GM19372 (cell line): ENCODE measurements around the gene SURF2.
"Not testable (repeated sequence)": the region's sequence is repeated elsewhere in the genome, so short reads cannot be mapped to it uniquely, and the experiment has no call there.

Source experiments
- ATAC-seq: cut with Tn5 transposase; IDR thresholded peaks from one replicate; pipeline ENCODE4 v1.9.1; 2021; ENCODE audit warnings: mild to moderate bottlenecking, low read depth, moderate library complexity; ENCODE audit not compliant: unreplicated experiment

SURF2 gene

DNA sequence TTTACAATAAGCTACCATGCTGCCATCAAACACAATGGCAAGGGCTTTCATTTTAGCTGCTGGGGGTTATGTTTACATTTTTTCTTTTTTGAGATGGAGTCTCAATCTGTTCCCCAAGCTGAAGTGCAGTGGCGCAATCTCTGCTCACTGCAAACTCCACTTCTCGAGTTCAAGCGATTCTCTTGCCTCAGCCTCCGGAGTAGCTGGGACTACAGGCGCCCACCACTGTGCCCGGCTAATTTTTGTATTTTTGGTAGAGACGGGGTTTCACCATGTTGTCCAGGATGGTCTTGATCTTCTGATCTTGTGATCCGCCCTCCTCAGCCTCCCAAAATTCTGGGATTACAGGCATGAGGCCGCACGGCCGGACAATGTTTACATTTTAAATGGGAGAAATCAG is 21.5 kb upstream of the SURF2 start:
- not testable (repeated sequence) for ATAC-seq

DNA sequence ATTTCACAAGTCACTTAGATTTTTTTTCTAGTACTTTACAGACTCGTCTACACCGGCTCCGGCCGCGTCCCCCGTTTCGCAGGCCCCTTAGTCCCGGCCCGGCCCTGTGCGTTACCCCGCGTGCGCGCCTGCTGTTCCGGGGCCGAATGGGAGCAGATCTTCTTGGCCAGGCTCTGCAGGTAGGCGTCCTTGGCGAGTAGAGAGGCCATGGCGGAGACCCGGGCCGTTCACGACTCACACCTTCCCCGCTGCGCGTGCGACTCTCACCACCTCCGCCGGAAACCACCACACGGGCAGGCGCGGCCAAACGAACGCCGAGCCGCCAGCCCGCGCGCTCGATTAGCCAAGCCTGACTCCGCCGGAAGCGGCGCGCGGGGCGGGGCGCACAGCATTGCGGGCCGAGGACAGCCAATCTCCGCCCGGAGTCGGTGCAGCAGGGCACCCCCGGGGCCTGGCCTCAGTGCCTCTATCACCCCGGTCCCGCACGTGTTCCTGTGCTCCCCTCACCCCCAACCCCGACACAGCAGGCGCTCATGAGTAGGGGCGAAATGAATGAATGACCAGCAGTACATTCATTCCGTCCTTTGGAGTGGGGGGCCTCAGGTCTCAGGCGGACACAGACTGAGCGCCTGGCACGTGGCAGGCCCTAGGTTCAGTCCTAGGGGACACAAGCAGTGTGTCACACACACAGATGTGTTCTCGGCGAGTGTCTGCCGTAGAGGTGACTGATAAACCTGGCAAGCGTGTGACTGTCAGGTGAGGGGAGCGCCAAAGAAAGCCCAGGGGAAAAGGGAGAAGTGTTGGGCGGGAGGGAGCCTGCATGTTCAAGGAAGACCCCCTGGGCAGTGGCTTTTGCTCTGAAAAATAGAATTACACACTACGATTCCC is 20.2 kb upstream of the SURF2 start, which contains the start of gene SURF6:
Gene SURF6, minus strand, starts transcription at position 265 of the 888 bp plus-strand sequence. Its CDS starts 56 bp downstream, at position 209.
- ATAC-seq = peak; percentile 79

DNA sequence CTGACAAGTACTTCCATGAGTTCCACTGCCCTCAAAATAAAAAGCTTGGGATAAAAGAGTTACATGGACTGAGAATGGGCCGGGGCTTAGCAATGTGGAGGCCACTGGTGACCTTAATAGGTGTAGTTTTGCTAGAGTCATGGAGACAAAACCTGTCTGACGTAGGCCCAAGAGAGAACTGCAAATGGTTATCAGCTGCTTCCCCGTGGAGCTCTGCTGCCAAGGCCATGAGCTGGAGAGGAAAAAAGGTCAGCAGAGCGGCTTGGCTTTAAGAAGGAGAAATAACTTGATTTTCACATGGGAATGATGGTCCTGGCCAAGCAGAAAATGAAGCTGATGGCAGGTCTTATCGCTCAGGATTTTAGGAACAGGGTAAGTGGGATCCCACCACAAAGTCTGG is 16.7 kb upstream of the SURF2 start:
- no peak for ATAC-seq

DNA sequence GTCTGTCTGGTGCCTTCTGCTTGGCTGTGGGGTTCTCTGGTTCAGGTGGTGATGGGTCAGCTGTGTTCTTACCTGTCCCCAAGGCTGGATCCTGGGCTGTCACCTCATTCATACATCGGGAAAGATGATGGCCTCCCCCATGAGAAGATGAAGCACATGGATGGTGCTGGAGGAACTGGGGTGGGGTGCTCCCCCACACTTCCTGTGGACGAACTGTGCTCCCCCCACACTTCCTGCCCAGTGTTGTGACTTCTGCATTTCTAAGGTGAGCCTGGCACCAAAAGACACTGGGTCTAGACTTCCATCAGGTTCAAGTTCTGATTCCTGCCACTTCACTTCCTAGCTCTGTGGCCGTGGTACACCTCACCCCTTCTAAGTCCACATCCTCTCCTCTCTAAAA is 16.1 kb upstream of the SURF2 start:
- no peak for ATAC-seq

DNA sequence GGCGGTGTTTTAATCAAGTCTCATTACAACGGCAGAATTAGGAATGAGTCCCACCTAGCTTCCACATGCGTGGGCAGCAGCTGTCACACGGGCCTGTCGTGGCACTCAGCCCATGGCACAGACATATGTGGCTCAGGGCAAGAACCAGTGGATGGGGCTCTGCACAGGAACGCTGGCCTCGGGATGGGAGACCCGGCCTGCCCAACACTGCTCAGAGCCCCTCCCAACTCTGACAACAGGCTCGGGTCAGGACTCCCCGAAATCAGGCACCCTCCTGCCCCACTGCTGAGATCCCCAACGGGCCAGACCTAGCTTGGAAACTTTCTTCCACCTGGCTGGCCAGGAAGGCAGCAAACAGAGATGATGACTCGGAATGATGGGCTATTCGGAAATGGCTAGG is 15.4 kb upstream of the SURF2 start:
- ATAC-seq = no peak

DNA sequence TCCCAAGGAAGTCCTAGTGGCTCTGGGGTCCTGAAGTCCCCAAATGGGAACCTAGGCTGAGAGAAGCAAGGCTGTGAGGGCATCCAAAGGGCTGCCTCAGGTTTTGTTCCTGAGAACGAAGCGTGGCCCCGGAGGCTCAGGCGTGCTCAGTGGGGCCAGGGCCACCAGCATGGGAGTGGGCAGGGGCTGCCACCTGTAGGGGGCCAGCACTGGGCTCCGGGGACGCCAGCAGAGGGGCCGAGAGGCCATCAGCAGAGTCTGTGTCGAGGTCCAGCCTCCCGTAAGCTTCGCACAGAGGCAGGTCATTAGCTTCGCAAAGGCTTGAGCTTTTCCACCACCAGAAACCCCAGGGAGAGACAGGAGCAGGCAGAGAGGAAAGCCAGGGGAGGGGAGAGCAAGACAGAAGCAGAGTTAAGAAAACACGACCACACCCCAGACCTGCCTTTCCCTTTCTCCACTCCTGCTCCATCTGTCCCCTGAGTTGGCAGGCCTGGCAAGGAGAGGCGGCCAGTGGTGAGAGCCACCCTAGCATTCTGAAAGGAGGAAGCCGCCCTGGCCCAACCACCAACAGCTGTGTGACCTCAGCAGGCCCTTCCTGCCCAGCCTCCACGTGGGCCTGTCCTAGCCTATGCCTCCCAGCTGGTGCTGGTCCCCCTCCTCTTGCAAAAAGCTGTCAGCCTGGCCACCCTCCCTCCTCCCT is 14.8 kb upstream of the SURF2 start:
- no peak for ATAC-seq

DNA sequence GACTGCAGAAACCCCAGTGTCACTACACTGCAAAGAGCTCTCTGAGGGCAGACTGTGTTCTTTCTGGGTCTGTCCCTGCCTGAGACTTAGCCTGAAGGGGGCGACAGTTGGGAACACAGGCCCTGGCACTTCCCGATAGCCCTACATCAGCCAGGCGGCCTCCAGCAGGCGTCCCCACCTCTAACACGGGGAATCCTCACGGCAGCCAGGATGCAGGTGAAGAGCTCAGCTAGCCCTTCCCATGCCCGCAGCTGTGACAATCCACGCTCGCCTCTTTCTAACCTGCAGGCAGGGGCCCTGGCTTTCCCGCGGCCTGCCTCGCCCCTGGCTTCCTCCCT is 14.3 kb upstream of the SURF2 start:
- no peak for ATAC-seq

DNA sequence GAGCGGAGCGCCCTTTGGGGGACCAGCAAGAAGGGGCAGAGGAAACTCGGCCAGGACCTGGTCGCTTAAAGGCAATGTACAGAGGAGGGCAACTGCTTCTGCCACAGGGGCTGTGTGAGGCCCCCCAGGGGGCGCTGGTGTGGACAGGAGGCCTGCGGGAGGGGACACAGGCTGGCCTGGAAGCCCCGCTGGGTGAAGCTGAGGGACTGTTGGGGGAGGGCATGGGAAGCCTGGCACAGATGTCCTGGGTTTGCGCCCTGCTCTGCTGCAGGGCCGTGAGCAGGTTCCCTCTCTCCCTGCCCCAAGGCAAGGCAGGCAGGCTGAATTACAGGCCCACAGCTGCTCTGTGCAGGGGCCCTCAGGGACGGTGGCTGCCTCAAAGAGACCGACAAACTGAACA is 13.8 kb upstream of the SURF2 start:
- ATAC-seq = no peak

DNA sequence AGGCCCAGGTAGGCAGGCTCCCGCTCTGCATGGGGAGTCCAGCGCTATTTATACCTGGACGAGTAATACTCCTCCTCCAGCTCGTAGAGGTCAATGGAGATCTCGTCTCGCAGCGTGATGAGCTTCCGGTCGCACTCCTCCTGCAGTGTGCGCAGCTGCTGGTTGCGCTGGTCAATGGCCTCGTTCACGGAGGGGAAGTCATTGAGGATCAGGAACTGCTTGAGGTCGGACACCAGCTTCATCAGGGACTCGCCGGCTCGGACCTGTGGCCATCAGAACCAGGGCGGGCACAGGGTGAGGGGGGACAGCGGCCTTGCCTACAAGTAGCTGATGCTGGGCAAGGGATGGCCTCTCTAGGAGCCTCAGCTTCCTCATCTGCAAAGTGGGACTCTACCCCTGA is 12.3 kb upstream of the SURF2 start:
- no peak for ATAC-seq

DNA sequence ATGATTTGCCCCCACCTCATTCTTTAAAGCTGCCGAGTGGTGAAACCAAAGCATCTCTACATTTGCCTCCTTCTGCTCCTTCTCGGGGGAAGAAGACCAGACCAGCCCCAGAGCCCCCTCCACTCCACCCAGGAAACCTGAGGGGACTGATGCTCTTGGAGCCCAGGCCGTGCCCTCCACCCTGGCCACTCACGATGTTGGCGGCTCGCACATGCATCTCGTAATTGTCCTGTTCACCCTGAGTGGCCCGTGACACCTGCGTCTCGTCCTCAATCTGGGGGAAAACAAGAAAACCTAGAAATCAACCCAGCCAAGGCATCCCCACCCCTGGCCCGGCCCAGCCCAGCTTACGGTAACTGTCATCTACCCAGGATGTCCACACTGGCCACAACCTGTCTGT is 11.4 kb upstream of the SURF2 start:
- no peak for ATAC-seq

DNA sequence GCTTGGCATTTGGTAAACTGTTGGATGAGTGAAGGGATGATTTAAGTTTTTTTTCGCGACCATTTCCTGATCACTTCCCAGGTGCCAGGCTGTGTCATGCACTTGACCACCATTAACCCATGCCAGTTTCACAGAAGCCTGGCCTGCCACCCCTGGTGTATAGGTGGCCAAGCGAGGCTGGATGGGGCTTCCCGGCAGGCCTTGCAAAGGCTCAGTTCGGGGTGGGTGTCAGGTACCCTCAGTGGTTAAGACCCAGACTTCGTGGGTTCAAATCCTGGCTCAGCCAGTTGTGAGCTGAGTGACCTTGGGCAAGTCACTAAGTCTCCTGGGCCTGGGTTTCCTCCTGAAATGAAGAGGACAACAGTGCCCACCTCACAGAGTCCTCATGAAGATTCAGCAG is 10.8 kb upstream of the SURF2 start:
- no peak for ATAC-seq

DNA sequence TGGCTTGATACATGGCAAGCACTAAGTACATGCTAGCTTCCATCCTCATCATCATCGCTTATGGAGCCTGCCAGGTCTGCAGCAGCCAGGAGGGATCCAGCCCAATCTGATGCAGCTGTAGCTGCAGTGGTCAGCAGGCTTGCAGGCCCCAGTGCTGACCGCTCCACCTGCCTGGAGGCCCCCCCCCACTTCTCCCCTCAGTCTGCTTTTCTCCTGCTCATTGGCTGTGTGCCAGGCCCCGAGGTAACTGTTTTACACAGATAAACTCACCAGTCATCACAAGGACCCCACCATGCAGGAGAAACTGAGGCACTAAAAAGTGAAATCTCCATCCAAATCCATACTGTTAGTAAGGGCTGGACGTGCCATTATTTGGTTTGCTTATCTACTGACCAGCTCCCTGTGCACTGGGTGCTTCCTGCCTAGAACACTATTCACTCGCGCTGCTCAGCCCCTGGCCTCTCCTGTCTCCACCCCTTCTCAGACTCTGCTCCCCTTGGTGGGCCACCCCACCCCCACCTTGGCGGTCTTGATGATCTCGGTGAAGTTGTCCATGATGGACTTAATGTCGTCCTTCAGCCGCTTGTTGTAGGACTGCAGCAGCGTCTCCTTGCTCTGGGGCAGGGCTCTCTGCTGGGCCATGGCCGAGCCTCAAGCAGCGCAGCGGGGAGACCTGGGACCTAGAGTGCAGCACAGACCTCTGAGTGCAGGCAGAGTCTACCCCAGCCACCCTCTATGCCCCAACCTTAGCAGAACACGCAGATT is 10.1 kb upstream of the SURF2 start:
- ATAC-seq = no peak

DNA sequence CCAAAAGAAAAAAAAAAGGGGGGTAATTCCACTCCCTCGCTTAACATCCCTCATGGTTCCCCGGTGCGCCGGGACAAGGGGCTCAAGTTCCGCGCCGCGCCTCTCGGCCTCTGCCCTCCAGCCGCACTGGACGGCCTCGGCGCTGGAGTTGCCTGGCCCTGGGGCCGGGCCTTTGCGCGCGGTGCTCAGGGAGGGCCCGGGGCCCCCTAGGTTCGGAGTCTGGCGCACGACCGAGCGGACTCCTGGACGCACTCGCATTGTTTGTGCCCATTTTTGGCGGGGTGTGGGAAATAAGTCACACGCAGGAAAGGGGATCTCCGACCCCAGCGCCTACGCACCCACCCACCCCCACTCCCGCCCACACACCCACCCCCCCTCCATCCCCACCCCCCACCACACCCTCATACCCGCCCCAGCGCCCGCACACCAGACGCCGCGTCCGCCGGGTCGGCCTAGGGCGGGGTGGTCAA is 8.8 kb upstream of the SURF2 start:
- ATAC-seq = peak; percentile 30

DNA sequence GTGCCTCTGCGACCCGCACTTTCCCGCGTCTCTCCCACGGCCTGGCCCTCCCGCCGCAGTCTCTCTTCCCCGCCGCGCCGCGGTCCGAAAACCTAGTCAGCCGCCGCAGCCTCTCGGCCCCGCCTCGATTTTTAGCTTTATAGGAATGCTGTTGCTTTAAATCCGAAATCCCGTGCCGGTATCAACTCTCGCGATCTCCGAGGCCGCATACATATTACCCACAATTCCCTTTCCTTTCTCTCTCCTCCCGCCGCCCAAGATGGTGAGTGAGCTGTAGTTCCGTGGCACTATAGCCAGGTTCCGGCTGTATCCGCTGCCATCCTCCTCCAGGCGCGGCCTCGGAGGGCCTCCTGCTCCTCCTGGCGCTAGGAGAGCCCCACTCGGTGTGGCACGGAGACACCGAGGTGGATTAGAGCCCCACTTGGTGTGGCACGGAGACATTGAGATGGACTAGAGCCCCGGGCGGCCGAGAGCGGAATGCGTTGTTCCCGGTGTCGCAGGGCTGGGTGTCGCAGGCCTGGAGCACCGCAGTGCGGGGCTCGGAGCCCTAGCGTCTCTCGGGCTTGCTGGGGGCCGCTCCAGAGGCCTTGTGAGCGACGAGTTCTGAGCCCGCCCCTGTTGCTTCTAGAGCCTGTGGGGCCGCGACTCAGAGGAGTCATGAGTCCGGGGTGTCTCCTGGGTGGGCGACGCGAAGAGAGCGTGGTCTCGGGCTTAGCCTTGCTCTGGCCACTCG is 8.2 kb upstream of the SURF2 start, which contains the start of the genes MED22 and RPL7A:
Gene MED22, minus strand, starts transcription at position 147 of the 733 bp plus-strand sequence. CDS start 1,469 bp downstream, outside the sequence.
Gene RPL7A, plus strand, starts transcription at position 234 of the 733 bp plus-strand sequence. Its CDS starts 26 bp downstream, at position 260.
- peak; percentile 61 for ATAC-seq

DNA sequence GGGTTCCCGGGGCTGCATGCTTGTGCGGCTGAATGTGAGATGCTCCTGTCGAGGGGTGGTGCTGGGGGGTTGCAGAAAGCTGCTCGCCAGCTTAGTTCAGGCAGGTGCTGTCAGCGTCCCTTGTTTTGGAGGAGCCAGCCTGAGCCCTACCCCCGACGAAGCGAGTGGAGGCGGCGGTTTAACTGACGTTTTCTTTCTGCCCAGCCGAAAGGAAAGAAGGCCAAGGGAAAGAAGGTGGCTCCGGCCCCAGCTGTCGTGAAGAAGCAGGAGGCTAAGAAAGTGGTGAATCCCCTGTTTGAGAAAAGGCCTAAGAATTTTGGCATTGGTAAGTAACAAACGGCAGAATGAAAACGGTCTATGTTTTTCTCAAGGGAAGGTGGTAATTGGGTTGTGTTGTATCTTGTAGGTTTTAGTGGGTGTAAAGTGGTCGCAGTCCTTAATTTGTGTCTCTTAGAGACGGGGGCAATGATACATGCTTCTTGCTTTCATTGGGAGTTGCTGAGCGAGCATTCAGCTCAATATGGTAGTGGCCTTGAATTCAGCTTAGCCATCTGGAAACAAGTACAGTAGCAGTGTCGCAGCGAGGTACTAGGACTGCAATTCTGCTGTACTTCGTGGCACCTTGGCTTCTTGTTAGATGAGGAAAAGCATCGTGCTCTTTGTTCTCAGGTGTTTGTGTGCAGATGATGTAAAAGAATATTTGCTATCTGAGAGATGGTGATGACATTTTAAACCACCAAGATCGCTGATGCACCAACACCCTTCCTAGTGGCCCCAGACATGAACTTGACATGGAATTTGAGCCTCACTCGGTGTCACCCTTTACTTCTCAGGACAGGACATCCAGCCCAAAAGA is 7.4 kb upstream of the SURF2 start:
- ATAC-seq = no peak

DNA sequence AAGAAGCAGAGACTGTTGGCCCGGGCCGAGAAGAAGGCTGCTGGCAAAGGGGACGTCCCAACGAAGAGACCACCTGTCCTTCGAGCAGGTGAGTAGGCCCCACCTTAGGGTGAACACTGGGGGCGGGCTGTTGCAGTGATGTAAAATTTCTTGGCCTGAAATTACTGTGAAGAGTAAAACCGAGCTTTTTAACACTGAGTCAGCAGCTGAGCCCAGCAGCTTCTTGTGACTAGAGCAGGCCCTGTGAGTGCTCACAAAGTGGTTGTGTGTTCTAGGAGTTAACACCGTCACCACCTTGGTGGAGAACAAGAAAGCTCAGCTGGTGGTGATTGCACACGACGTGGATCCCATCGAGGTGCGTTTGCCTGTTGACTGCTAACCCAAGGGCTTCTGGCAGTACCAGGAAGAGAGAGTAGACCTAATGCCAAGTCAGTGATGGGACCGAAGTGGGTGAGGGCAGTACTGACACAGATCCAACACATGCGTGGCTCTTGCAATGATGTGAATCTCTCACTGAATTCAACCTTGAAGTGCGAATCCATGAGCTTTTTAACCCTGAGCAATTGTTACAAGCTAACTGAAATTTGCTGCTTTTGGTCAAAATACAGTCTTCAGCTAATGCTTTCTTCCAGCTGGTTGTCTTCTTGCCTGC is 6.3 kb upstream of the SURF2 start:
- no peak for ATAC-seq

DNA sequence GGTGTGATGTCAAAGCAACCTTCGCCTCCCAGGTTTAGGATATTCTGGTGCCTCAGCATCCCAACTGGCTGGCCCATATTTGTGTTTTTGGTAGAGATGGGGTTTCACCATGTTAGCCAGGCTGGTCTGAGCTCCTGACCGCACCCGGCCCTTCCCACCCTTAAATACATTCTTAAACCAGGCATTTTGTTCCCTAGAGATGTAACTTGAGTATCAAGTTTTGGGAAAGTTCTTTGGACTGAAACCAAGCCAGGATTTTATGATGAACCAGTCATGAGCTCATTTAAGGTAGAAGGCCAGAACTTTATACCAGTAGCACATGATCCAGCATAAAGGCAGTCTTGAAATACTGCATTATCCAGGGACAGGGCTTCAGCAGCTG is 4.8 kb upstream of the SURF2 start:
- no peak for ATAC-seq

DNA sequence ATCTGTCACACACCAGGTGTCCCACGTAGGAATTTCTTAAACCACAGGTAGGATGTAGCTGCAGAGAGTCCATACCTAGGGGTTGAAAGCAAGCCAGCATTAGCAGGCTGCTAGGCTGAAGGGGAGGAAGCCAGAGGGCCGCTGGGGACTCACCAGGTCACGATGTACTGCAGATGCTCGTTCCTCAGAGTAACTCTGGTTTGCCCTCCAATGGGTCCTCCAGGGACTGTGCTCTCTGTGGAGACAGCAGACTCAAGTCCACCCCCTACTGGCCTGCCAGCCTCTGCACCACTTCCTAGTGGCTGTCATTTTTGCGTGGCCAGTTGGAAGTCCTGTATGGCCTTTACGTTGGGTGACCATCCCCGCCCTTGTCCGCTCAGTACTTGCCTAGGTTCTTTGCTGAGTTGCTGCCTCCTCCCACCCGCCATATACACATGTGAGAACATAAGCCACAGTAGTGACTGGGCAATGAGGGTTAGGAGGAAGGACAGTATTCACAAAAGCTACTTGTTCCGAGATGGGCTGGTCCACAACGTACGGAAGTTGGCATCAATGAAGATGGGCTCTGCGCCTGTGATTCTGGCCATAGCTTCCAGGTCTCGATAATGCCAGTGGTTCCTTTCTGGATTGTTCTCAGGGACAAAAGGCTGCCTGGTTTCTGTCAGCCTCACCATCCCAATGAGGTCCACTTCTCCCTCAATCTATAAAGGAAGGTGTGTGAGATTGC is 4.3 kb upstream of the SURF2 start:
- no peak for ATAC-seq
